GM18868 (cell line): ENCODE results near the gene OR2T11.
"Not testable (repeated sequence)": the region's sequence is repeated elsewhere in the genome, so short reads cannot be mapped to it uniquely, and the experiment has no call there.

Source experiments
- ATAC-seq: cut with Tn5 transposase; IDR thresholded peaks from one replicate; pipeline ENCODE4 v1.9.1; 2021; ENCODE audit warnings: mild to moderate bottlenecking, moderate library complexity; ENCODE audit not compliant: unreplicated experiment

Gene OR2T11

DNA sequence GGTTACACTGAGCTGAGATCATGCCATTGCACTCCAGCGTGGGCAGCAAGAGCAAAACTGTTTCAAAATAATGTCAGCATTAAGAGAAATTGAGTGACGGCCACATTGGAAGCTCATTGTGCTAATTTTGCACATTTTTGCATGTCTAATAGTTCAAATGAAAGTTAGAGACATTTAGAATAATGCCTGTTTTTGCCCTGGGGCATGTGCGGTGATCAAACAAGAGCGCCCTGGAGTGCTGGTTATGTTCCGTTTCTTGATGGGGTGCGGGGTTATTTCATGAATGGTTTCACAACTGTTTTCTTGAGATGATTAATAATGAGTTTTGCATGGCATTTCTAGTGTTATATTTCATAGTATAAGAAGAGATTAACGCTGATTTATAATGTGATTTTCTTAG is 13.1 kb downstream of the OR2T11 start:
- no peak for ATAC-seq

DNA sequence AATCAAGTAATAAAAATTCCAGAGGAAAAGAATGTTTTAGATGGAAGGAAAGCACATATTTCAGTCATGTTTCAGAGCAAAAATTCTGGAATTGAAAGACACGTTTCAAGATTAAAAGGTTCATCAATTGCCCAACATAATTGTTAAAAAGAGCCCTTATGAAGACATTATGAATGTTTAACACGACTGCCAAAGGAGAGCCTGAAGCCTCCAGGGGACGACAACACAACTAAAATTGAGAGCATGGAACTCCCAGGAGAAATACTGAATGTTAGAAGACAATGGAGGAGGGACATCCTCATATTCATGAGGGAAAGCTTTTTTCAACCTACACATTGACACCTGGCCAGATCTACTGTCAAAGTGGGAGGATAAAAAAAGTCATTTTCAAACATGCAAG is 16.0 kb downstream of the OR2T11 start:
- ATAC-seq, result no peak

- no peak for ATAC-seq
These were observed 16.8 kb downstream of the OR2T11 start for GRCh38 chr1:248618119-248618518.

DNA sequence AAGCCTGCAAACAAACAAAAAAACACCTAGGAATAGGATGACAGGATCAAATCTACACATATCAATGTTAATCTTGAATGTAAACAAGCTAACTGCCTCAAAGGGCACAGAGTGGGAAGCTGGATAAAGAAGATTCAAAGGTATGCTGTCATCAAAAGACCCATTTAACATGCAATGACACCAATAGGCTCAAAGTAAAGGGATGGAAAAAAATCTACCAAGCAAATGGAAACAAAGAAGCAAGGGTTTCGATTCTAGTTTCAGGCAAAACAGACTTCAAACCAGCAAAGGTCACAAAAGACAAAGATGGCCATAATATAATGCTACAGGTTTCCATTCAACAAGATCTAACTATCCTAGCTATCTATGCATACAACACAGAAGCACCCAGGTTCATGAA is 21.1 kb downstream of the OR2T11 start:
- ATAC-seq, result no peak

- ATAC-seq, result no peak
These were observed 22.9 kb downstream of the OR2T11 start for GRCh38 chr1:248611883-248612414.

DNA sequence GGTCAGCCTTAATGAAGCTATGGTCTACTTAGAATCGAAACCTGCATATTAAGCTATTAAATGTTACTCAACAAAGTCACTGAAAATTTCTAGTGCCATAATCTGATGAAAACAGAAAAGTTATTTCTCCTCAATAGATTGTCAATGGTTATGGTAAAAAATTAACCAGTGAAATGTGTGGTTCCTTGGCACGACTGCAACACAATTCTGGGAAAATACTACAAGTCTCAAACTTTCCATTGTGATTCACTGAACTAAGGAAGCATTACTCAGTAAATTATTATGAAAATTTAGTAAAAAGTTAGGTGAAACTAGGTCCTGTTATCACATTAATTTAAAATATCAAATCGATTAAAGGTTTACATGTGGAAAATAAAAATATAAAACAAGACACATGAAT is 24.6 kb downstream of the OR2T11 start:
- no peak for ATAC-seq

GRCh38 chr1:248599396-248599795 is 35.5 kb downstream of the OR2T11 start:
- ATAC-seq, result no peak

DNA sequence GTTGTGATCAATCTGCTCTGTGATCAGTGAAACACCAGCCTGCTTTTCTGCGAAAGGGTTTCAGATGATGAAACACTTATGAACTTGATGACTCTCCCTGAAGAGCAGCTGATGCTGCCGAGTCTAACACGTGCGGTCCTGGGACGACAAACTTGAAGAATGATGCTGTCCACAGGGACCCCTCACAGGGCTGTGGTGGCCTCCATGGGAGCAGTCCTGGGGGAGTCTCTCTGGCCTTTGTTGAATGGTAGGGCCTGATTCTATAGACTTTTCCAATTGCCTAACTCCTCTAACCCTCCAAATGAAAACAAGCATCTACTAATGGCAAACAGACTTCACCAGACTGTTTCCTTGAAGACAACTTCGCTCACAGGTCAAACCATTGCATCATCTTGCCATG is 37.3 kb downstream of the OR2T11 start, which contains the start of gene OR2T10:
Gene OR2T10, minus strand, starts transcription at position 112 of the 400 bp plus-strand sequence. CDS start 3,932 bp downstream, outside the sequence.
- ATAC-seq, result no peak

DNA sequence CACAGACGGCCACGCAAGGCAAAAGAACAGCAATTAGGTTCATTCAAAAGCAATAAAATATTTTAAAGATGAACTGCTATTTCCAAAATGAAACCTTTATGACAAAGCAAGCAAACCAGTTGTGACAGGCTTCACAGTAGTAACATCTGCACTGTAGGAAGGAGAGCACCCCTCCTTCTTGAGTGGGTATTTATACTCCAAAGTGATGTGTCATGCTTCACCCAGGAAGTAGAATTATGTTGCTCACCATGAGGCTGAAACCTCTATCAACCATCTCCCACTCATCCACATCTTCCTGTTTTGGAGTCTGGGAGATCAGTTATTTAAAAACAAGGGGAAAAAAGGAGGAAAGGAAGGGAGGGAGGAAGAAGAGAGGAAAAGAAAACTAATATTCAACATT is 38.3 kb downstream of the OR2T11 start:
- ATAC-seq, result no peak

DNA sequence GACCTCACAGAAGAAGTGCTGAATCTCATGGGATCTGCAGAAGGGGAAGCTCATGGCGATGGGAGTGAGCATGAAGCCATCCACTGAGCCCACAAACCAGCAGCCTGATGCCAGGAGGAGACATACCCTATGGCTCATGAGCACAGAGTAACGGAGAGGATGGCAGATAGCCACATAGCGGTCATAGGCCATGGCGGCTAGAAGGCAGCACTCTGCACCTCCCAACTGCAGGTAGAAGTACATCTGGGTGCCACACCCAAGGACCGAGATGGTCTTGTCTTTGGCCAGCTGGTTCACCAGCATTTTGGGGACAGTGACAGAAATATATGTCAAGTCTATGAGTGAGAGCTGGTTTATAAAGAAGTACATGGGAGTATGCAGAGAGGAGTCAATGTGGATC is 41.7 kb downstream of the OR2T11 start:
- no peak for ATAC-seq

DNA sequence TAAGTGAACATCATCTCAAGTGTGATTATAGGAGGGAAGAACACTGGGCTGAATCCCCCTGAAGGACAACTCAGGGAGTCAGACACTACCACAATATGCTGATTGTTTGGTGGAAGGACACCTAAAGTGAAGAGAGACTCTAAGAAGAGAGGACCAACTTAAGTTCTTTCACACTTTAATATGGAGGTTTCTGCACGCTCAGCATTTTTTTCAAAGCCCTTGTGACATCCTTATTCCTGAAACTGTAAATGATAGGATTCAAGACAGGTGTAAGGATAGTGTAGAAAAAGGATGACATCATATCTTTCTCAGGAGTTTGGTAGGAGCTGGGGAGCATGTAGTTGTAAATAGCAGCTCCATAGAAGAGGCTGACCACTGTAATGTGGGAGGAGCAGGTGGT is 42.2 kb downstream of the OR2T11 start:
- ATAC-seq, result no peak

DNA sequence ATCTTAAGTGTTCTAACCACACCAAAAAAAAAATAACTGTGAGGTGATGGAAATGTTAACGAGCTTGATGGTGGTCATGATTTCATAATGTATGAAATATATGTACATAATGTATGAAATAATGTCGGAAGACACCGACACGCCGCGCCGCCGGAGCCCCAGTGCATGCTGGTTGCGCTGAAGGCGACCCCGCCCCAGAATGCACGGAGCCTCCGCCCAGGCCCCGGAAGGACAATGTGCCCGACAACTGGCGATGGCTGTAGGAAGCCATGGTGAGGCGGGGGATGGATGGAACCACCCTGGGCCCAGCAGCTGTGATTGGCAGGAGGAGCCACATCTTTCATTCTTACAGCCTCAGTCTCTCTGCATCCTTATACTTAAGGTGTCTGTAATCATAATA is 44.8 kb downstream of the OR2T11 start:
- no peak for ATAC-seq

- no peak for ATAC-seq
These were observed 45.6 kb downstream of the OR2T11 start for GRCh38 chr1:248589334-248589733.

- no peak for ATAC-seq
These were observed 49.6 kb downstream of the OR2T11 start for GRCh38 chr1:248585266-248585665.

DNA sequence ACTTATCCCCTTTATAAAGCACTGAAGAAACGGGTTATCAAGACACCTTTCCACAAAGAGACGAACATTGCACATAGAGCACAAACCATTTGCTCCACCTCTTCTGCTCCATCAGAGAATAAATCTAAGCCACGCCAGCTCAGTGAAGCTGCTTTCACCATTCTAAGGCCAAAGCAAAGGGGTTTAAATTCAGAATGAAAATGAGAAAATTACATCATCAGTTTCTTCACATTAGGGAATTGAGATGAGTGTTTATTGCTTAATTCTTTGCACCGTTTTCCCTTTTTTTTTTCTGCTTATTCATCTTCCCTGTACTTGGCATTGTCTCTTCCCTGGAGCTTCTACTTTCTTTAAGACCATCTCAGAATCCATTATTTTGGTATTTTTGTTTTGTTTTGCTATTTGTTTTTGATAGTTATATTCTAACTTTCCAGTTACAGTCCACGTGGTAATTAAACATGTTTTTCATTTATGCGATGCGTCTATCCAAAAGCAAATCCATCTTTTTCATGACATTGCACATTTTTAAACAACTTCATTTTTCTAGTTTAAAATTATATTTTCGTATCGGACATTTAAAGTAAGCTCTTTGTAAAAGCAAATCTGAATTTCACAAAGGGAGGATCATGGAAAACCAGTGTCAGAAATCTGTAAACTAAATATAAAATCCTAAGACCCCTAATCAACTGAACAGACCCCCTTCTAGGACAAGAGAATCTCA is 58.5 kb downstream of the OR2T11 start:
- ATAC-seq, result no peak

DNA sequence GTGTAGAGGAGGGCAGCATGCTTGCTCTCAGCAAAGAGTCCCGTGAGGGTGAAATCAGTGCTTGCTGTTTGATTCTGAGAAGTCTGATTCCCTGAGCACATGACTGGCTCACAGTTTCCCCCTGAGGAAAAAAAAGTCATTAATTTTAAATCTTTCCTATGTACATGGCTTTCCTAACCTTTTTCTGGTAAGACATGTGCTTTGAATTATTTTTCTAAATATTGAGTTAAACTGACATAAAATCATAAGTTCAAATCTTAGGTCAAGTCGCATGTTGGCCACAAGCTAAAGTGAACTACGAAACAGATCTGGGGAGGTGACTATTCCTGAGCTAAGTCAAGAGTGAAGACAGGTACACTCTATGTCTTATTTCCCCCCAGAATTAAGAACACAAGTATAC is 60.2 kb downstream of the OR2T11 start, which contains the start of gene OR2T34:
Gene OR2T34, minus strand, starts transcription at position 101 of the 400 bp plus-strand sequence. Its CDS starts 0 bp downstream, at position 101.
- not testable (repeated sequence) for ATAC-seq

DNA sequence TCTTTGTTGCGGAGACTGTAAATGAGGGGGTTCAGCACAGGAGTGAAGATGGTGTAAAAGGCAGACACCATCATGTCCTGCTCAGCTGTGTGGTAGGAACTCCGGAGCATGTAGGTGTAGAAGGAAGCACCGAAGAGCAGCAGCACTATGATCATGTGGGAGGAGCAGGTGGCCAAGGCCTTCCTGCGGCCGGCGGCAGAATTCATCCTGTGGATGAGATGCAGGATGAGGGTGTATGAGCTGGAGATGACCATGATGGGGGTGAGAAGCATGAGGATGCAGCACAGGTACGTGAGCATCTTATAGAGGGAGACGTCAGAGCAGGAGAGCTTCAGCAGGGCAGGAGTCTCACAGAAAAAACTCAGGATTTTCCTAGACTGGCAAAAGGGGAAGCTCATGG is 61.0 kb downstream of the OR2T11 start:
- not testable (repeated sequence) for ATAC-seq
